ENCODE data around the gene CTNNA2. TPM values are rescaled to one million over a fixed set of nuclear protein-coding genes. Genes with fewer than 3 reads are reported as not detected.

Gene CTNNA2
- total and polyA plus RNA-seq, 2 of the 8 experiments (the other 6 are each of a cell fraction or from before 2014, with no cell fraction given), result 3.9 to 9.0 TPM

DNA sequence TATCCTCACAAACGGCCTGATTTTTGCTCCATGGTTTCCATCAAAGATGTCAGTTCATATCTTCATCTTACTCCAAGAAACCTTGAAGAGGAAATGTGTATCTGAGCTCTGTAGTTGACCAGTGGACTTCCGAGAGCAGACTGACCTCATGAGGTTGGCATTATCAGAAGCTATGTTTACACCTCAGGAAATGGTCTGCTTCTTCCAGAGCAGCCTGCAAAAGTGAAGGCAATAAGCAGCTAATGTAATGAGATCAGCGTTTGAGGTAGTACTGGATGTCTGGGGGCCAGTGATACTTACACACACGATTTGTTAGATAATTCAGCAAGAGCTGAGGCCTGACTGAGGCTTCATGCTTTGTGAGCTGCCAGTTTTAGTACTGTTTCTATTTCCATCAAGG is 602.0 kb downstream of the CTNNA2 start:
- Histone ChIP-seq H2BK12ac (ENCODE audit: low read depth, low read length) (no peak overlapping the region), H2BK5ac (ENCODE audit: low read depth, low read length) (no peak overlapping the region), H4K91ac (replicated peaks; ENCODE audit: insufficient read length, low read length) (no peak overlapping the region), H3K27ac (ENCODE audit: low read depth, low read length) (no peak overlapping the region), H3K9me3 (ENCODE audit: insufficient read depth in 2 of 2, low read depth in 1 of 2, low read length in 1 of 2) (no peaks in the 10 kb centered on the region), H3K79me2 (ENCODE audit: control insufficient read depth in 1 of 2, insufficient read depth in 2 of 2, low read length in 2 of 2) (no peaks in the 10 kb centered on the region), H3K27me3 (replicated peaks in 1 of 4; ENCODE audit: control insufficient read depth in 3 of 4, extremely low read depth in 1 of 4, insufficient read depth in 3 of 4, low read length in 3 of 4) (no peaks in the 10 kb centered on the region), H3K4me1 (replicated peaks in 1 of 4; ENCODE audit: control insufficient read depth in 3 of 4, insufficient read depth in 4 of 4, low read length in 3 of 4) (no peaks in the 10 kb centered on the region), H2BK20ac (ENCODE audit: low read length) (no peak overlapping the region), H3K4ac (replicated peaks; ENCODE audit: insufficient read length, low read depth, low read length) (no peak overlapping the region), H3K36me3 (ENCODE audit: control insufficient read depth in 2 of 4, insufficient read depth in 4 of 4, low read length in 3 of 4) (no peaks in the 10 kb centered on the region), H4K5ac (ENCODE audit: insufficient read length, low read depth, low read length) (no peak overlapping the region), H4K8ac (ENCODE audit: extremely low read depth, insufficient read depth, low read length) (no peak overlapping the region), H2AK5ac (ENCODE audit: low read depth, low read length) (no peak overlapping the region), H3K4me2 (ENCODE audit: insufficient read depth in 1 of 2, low read depth in 2 of 2, low read length in 2 of 2) (no peak overlapping the region), H3K56ac (replicated peaks; ENCODE audit: insufficient read length, low read depth, low read length) (no peak overlapping the region), H3K9ac (replicated peaks in 1 of 4; ENCODE audit: extremely low read depth in 1 of 4, low read depth in 3 of 4, low read length in 3 of 4) (no peak overlapping the region), H3K4me3 (ENCODE audit: extremely low read depth in 1 of 4, insufficient read depth in 2 of 4, low read depth in 3 of 4, low read length in 4 of 4) (no peak overlapping the region), H2BK120ac (replicated peaks; ENCODE audit: low read depth, low read length) (no peak overlapping the region), H3K23ac (ENCODE audit: insufficient read length) (no peak overlapping the region), H2AFZ (ENCODE audit: low read length) (no peak overlapping the region), H4K20me1 (replicated peaks in 1 of 2; ENCODE audit: control insufficient read depth in 1 of 2, insufficient read depth in 2 of 2, low read length in 2 of 2) (no peaks in the 10 kb centered on the region), H3K18ac (ENCODE audit: extremely low read depth, low read length) (no peak overlapping the region), H3K14ac (ENCODE audit: insufficient read length) (no peak overlapping the region), H3K23me2 (ENCODE audit: low read depth, low read length) (no peaks in the 10 kb centered on the region), H2BK15ac (ENCODE audit: low read length) (no peak overlapping the region), H3K79me1 (ENCODE audit: low read depth, low read length) (no peaks in the 10 kb centered on the region)
- CTCF ChIA-PET (ENCODE audit: partially characterized antibody), result interaction anchor here (0.7 to 1.9 kb wide), 3 partner anchors 30 to 124 kb away, joined by 3 to 5 read pairs (median 3); no protein-coding TSS in a partner anchor
- 92% methylated on average over 4 of the region's 4 CpGs; no CpG with 5 or more reads in 1 of the 2 experiments for WGBS, 2 experiments (ENCODE audit: extremely low coverage in 1 of 2, insufficient coverage in 1 of 2, insufficient read length in 1 of 2, insufficient replicate concordance in 2 of 2, low coverage in 1 of 2, low lambda C conversion rate in 2 of 2, missing lambda C conversion rate in 1 of 2)
- DNase-seq (ENCODE audit: low read depth in 1 of 2, low spot score in 2 of 2) (no peak), FAIRE-seq (no peak)
- POLR2A ChIA-PET (ENCODE audit: partially characterized antibody), result no interaction called here
- TF ChIP-seq ASH2L (IDR thresholded peaks at IDR 0.05; ENCODE audit: low read length) (no peak), YY1 (IDR thresholded peaks at IDR 0.05; ENCODE audit: low read depth, low read length) (no peak), POLR2A (IDR thresholded peaks at IDR 0.05; ENCODE audit: control extremely low read depth in 1 of 2, low read depth in 2 of 2, low read length in 2 of 2) (no peak), HDAC2 (IDR thresholded peaks at IDR 0.05; ENCODE audit: borderline replicate concordance in 1 of 2, low read depth in 2 of 2, low read length in 2 of 2) (no peak), POU5F1 (IDR thresholded peaks at IDR 0.05; ENCODE audit: low read depth, low read length) (no peak), CHD1 (IDR thresholded peaks at IDR 0.05; ENCODE audit: low read depth, low read length) (no peak), TEAD4 (IDR thresholded peaks at IDR 0.05; ENCODE audit: low read depth, low read length) (no peak), BCL11A (IDR thresholded peaks at IDR 0.05; ENCODE audit: low read depth in 2 of 2, low read length in 2 of 2) (no peak), CTBP2 (IDR thresholded peaks at IDR 0.05; ENCODE audit: borderline replicate concordance, insufficient read depth, insufficient read length, low read length) (no peak), SIRT6 (IDR thresholded peaks at IDR 0.05; ENCODE audit: low read length) (no peak), KDM5A (IDR thresholded peaks at IDR 0.05; ENCODE audit: low read length) (no peak)
- TF ChIP-seq, protein P1, sequence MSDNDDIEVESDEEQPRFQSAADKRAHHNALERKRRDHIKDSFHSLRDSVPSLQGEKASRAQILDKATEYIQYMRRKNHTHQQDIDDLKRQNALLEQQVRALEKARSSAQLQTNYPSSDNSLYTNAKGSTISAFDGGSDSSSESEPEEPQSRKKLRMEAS (IDR thresholded peaks at IDR 0.05), result no peak
- TF ChIP-seq, protein P2, sequence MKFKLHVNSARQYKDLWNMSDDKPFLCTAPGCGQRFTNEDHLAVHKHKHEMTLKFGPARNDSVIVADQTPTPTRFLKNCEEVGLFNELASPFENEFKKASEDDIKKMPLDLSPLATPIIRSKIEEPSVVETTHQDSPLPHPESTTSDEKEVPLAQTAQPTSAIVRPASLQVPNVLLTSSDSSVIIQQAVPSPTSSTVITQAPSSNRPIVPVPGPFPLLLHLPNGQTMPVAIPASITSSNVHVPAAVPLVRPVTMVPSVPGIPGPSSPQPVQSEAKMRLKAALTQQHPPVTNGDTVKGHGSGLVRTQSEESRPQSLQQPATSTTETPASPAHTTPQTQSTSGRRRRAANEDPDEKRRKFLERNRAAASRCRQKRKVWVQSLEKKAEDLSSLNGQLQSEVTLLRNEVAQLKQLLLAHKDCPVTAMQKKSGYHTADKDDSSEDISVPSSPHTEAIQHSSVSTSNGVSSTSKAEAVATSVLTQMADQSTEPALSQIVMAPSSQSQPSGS (IDR thresholded peaks at IDR 0.05; ENCODE audit: low read length), result no peak

Data from H1 (cell line).